ENCODE measurements around the gene CUX1.

CUX1 gene

DNA sequence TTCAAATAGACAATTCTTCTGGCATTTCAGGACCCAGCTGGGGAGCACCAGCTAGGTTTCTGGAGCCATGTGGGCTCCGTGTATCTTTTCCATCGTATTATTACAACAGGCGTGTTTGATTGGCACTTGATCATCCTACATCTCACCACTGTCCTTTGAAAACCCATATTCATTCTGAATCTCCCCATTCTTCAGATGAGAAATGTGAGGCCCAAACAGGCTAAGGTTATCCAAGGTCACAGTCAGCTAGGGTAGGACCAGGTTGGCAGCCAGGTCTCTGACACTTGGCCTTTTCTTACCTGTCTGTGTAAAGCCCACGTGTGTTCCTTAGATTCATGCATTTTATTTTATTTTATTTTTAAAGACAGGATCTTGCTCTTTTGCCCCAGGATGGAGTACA lies 366.9 kb downstream of the CUX1 start:
- DNase-seq (ENCODE audit: low read depth): no peak
- no peak overlapping the region for H3K4me3 ChIP-seq (ENCODE audit: low read depth, low read length)
- TF ChIP-seq, protein P1, sequence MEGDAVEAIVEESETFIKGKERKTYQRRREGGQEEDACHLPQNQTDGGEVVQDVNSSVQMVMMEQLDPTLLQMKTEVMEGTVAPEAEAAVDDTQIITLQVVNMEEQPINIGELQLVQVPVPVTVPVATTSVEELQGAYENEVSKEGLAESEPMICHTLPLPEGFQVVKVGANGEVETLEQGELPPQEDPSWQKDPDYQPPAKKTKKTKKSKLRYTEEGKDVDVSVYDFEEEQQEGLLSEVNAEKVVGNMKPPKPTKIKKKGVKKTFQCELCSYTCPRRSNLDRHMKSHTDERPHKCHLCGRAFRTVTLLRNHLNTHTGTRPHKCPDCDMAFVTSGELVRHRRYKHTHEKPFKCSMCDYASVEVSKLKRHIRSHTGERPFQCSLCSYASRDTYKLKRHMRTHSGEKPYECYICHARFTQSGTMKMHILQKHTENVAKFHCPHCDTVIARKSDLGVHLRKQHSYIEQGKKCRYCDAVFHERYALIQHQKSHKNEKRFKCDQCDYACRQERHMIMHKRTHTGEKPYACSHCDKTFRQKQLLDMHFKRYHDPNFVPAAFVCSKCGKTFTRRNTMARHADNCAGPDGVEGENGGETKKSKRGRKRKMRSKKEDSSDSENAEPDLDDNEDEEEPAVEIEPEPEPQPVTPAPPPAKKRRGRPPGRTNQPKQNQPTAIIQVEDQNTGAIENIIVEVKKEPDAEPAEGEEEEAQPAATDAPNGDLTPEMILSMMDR (IDR thresholded peaks at IDR 0.05; ENCODE audit: control insufficient read depth, extremely low read depth, insufficient read depth): no peak

DNA sequence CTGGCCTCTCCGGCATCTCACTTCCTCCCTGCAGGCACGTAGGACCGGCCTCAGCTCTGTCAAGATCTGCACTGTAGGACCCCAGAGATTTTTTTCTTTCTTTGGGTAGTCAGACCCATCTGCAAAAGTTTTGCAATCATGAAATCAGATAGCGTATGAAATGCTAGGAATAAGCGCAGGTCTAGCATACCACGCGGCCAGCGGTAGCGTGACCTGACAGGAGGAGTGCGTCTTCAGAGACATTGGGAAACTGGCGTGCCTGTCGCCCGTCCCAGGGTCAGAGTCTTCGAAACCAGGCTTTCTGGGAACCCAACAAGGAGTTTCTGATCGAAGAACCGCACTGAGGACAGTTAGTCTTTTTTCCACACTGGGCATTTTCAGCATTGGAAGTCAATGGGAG lies 368.4 kb downstream of the CUX1 start:
- no peak overlapping the region for H3K4me3 ChIP-seq (ENCODE audit: low read depth, low read length)
- TF ChIP-seq, protein P1 (IDR thresholded peaks at IDR 0.05; ENCODE audit: control insufficient read depth, extremely low read depth, insufficient read depth): no peak
- no peak for DNase-seq (ENCODE audit: low read depth)

DNA sequence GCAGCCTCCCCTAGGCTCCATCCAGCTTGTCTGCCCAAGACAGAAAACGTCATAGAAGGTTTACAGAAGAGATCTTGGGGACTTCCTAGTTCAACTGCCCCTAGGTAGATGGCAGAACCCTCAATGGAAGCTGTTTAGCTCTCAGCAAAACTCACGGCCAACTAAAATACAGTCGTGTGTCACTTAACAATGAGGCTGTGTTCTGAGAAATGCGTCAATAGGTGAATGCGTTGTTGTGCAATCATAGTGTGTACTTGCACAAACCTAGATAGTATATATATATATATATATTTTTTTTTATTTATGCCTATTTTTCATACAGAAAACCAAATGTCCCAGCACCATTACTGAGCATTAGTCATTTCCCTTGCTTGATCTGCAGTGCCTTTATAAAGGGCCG lies 368.9 kb downstream of the CUX1 start:
- TF ChIP-seq, protein P1 (IDR thresholded peaks at IDR 0.05; ENCODE audit: control insufficient read depth, extremely low read depth, insufficient read depth): no peak
- DNase-seq (ENCODE audit: low read depth): no peak
- no peak overlapping the region for H3K4me3 ChIP-seq (ENCODE audit: low read depth, low read length)

DNA sequence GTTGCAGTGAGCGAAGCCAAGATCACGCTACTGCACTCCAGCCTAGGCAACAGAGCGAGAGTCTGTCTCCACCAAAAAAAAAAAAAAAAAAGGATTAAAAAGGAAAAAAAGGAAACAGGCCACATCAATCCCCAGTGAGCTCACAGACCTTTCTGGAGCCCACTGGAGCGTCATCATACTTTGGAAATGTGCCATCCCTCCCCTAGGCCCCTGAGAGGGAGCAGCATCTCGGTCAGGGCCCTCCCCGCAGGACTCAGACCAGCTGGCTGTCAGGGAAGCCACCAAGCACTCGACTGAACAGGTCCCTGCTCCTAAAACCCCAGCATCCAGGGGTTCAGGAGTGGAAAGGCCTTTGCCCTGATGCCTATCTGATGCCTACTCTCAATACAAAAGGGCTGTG lies 371.3 kb downstream of the CUX1 start:
- no peak for DNase-seq (ENCODE audit: low read depth)
- TF ChIP-seq, protein P1 (IDR thresholded peaks at IDR 0.05; ENCODE audit: control insufficient read depth, extremely low read depth, insufficient read depth): no peak
- H3K4me3 ChIP-seq (ENCODE audit: low read depth, low read length): no peak overlapping the region

DNA sequence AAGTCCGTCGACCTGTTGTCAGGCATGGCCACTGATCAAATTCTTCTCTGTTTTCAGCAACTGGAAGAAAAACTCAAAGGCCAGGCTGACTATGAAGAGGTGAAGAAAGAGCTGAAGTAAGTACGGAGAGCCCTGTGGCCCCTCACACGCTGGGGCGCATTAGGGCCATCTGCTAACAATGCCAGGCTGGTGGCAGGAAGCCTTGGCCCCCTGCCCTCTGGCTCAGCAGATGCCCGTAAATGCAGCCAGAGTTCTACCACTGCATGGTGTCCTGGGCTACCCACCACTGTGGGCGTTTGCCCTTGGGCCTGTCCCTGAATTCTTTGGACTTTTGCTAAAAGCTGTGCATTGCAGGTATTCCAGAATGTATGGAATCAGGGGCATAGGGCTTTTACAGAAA lies 372.3 kb downstream of the CUX1 start:
- TF ChIP-seq, protein P1 (IDR thresholded peaks at IDR 0.05; ENCODE audit: control insufficient read depth, extremely low read depth, insufficient read depth): no peak
- DNase-seq (ENCODE audit: low read depth): no peak
- no peak overlapping the region for H3K4me3 ChIP-seq (ENCODE audit: low read depth, low read length)

DNA sequence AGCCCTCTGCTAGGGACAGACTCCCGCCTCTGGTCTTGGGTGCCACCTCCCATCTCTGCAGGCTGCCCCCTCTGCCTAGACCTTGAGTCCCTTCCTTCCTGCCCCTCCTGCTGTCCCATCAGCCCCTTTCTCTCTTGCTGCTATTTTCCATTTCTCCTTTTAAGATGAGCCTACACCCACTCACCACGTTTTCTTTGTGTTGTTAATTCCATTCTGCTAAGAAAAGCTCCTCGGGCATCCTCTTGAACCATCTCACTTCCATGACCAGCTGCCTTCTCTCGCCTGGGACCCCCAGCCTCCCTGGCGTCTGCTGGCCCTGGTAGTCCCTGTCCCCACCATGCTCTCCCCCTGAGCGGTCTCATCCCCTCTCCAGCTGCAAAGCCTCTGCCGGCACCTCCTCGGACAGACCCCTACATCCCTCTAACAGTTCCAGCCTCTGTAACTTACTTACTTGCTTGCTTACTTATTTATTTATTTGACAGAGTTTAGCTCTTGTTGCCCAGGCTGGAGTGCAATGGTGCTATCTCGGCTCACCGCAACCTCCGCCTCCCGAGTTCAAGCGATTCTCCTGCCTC lies 373.4 kb downstream of the CUX1 start:
- TF ChIP-seq, protein P1 (IDR thresholded peaks at IDR 0.05; ENCODE audit: control insufficient read depth, extremely low read depth, insufficient read depth): no peak
- H3K4me3 ChIP-seq (ENCODE audit: low read depth, low read length): no peak overlapping the region
- DNase-seq (ENCODE audit: low read depth): no peak
